ENCODE results near the gene TMEM8B. TPM values are rescaled to one million over a fixed set of nuclear protein-coding genes. Genes with fewer than 3 reads are reported as not detected.

The TMEM8B gene
- total RNA-seq, 1 experiment from 2014 or later: 9.3 TPM

- H3K79me1 ChIP-seq (ENCODE audit: insufficient read depth, low read depth, low read length, poor library complexity, severe bottlenecking): no peaks in the 10 kb centered on the region
- no peak overlapping the region for H3K4ac ChIP-seq (ENCODE audit: low read depth, low read length)
- peaks cover 9% of the 10 kb centered on the region; the same call in 1 of the 2 replicates for H3K4me1 ChIP-seq (ENCODE audit: insufficient read depth, low read length)
- H2BK120ac ChIP-seq (ENCODE audit: low read depth, low read length, poor library complexity, severe bottlenecking): no peak overlapping the region
- H3K9ac ChIP-seq (ENCODE audit: extremely low read depth, insufficient read length, low read length): no peak overlapping the region
- H3K56ac ChIP-seq (ENCODE audit: insufficient read length, low read depth, low read length): no peak overlapping the region
- no peak overlapping the region for H2BK5ac ChIP-seq (ENCODE audit: insufficient read length, low read length)
- H3K36me3 Mint-ChIP-seq (ENCODE audit: insufficient read depth in 1 of 3, low read depth in 3 of 3): no peaks in the 10 kb centered on the region
- no peaks in the 10 kb centered on the region for H3K9me3 ChIP-seq (ENCODE audit: control insufficient read depth, low read depth, low read length)
- H3K23me2 ChIP-seq (ENCODE audit: insufficient read length, low read depth, low read length, poor library complexity, severe bottlenecking): no peaks in the 10 kb centered on the region
- H3K9me3 Mint-ChIP-seq: no peaks in the 10 kb centered on the region
- H4K20me1 ChIP-seq (ENCODE audit: control insufficient read depth, insufficient read depth, insufficient read length): no peaks in the 10 kb centered on the region
- H2AFZ ChIP-seq (ENCODE audit: low read length): no peak overlapping the region
- H3K27me3 ChIP-seq (ENCODE audit: insufficient read depth, low read length): no peaks in the 10 kb centered on the region
- TF ChIP-seq, protein P1, sequence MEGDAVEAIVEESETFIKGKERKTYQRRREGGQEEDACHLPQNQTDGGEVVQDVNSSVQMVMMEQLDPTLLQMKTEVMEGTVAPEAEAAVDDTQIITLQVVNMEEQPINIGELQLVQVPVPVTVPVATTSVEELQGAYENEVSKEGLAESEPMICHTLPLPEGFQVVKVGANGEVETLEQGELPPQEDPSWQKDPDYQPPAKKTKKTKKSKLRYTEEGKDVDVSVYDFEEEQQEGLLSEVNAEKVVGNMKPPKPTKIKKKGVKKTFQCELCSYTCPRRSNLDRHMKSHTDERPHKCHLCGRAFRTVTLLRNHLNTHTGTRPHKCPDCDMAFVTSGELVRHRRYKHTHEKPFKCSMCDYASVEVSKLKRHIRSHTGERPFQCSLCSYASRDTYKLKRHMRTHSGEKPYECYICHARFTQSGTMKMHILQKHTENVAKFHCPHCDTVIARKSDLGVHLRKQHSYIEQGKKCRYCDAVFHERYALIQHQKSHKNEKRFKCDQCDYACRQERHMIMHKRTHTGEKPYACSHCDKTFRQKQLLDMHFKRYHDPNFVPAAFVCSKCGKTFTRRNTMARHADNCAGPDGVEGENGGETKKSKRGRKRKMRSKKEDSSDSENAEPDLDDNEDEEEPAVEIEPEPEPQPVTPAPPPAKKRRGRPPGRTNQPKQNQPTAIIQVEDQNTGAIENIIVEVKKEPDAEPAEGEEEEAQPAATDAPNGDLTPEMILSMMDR (conservative IDR thresholded peaks at IDR 0.05): peak; percentile 70
- H4K5ac ChIP-seq (ENCODE audit: insufficient read length, low read depth, low read length): no peak overlapping the region
- H4K91ac ChIP-seq (ENCODE audit: insufficient read length, low read depth, low read length): no peak overlapping the region
- H2AK5ac ChIP-seq (ENCODE audit: insufficient read length, low read length): no peak overlapping the region
- WGBS (ENCODE audit: extremely low coverage, insufficient read length, low lambda C conversion rate): no CpG with 5 or more reads among the region's 14 CpGs
- no peak overlapping the region for H3T11ph ChIP-seq (ENCODE audit: low read length)
- H3K23ac ChIP-seq (ENCODE audit: insufficient read length, low read depth, low read length): no peak overlapping the region
- no peak overlapping the region for H2BK12ac ChIP-seq (ENCODE audit: insufficient read length, low read depth, low read length)
- H3K4me1 Mint-ChIP-seq: peaks cover 36 to 37% of the 10 kb centered on the region in 2 experiments
- H3K4me3 Mint-ChIP-seq: no peak overlapping the region
- H3K4me2 ChIP-seq (ENCODE audit: insufficient read depth, insufficient read length, low read length): no peak overlapping the region
- peaks cover 4% of the 10 kb centered on the region for H3K27me3 Mint-ChIP-seq (ENCODE audit: low read depth)
- no peak overlapping the region for H2BK15ac ChIP-seq (ENCODE audit: low read depth, low read length)
- H3K27ac ChIP-seq (ENCODE audit: insufficient read length, low read depth, low read length): no peak overlapping the region
- H3K27ac Mint-ChIP-seq: peak overlapping the region in 1 of 3 experiments; percentile 23; a peak in 3 of 7 replicates
- no peak overlapping the region for H4K8ac ChIP-seq (replicated peaks; ENCODE audit: insufficient read length, low read depth, low read length)
- no peaks in the 10 kb centered on the region for H3K79me2 ChIP-seq (ENCODE audit: insufficient read depth, low read length)
- H3K18ac ChIP-seq (ENCODE audit: insufficient read length, low read depth, low read length): no peak overlapping the region
- DNase-seq: no peak
- no peak overlapping the region for H2BK20ac ChIP-seq (ENCODE audit: low read depth, low read length, poor library complexity, severe bottlenecking)
- H3K14ac ChIP-seq (ENCODE audit: insufficient read depth, low read length): no peak overlapping the region
These were observed 81.8 kb downstream of the TMEM8B start for GRCh38 chr9:35910613-35911359.
